GM12892 (cell line): ENCODE results near the gene IL32. TPM values are rescaled to one million over a fixed set of nuclear protein-coding genes. Genes with fewer than 3 reads are reported as not detected.

Experiments used
- DNase-seq: peaks from one replicate; pipeline ENCODE4 v3.0.0; 2011; ENCODE audit not compliant: insufficient read length
- FAIRE-seq: peaks from 2 replicates; lab custom pipeline; 2011; peaks lifted over from hg19 to GRCh38; lab: Jason Lieb, UNC
- POLR2A ChIP-seq: IDR thresholded peaks from 2 replicates; pipeline ENCODE4 v1.6.1; 2011; ENCODE audit warnings: low read depth, low read length, control low read depth
- POLR2AphosphoS5 ChIP-seq: IDR thresholded peaks from 2 replicates; pipeline ENCODE4 v1.6.1; 2011; ENCODE audit warnings: low read depth, low read length, control low read depth
- TAF1 ChIP-seq: IDR thresholded peaks from 2 replicates; pipeline ENCODE4 v1.6.1; 2011; ENCODE audit warnings: low read depth, mild to moderate bottlenecking, control low read depth, low read length, borderline replicate concordance
- polyA plus RNA-seq: library from polyadenylated mRNA; unstranded; fragments of >200 nt; gene quantifications from one replicate; pipeline ENCODE4 v1.2.1, GENCODE V29; 2012; ENCODE audit warnings: missing spikeins, inconsistent platforms; ENCODE audit not compliant: missing spikeins

The IL32 gene, protein sequence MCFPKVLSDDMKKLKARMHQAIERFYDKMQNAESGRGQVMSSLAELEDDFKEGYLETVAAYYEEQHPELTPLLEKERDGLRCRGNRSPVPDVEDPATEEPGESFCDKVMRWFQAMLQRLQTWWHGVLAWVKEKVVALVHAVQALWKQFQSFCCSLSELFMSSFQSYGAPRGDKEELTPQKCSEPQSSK
- polyA plus RNA-seq = 373 TPM

DNA sequence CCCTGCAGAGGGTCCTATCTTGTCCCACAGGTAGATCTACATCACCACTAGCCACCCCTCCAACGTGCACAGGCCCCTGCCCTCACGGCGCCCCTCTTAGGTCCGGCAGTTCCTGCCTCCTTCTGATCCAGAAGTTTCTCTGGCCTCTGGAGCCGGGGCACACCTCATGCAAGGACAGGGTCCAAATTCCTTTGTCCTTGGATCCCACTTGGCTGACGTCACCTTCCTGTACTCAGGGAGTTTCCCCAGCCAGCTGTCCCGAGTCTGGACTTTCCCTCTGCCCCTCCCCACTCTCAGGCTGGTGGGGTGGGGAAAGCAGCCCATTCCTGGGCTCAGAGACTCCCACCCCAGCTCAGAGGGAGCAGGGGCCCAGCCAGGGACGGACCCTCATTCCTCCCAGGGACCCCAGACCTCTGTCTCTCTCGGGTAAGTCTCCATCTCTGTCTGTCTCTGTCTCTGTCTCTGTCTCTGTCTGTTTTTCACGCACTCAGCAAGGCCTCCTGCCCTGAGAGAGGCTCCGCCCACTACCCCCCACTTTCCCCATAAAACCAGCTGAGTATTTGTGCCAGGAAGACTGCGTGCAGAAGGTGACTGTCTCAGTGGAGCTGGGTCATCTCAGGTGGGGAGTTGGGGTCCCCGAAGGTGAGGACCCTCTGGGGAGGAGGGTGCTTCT is at the start of gene IL32:
Gene IL32 (plus strand): TSS at position 572 of the 673 bp plus-strand sequence. CDS start 172 bp downstream, outside the sequence.
- TF ChIP-seq POLR2AphosphoS5 = no peak
- TF ChIP-seq TAF1 = no peak
- peak; percentile 61; the same call in 1 of the 2 replicates for TF ChIP-seq POLR2A
- DNase-seq (no peak), FAIRE-seq (peak; percentile 73)

DNA sequence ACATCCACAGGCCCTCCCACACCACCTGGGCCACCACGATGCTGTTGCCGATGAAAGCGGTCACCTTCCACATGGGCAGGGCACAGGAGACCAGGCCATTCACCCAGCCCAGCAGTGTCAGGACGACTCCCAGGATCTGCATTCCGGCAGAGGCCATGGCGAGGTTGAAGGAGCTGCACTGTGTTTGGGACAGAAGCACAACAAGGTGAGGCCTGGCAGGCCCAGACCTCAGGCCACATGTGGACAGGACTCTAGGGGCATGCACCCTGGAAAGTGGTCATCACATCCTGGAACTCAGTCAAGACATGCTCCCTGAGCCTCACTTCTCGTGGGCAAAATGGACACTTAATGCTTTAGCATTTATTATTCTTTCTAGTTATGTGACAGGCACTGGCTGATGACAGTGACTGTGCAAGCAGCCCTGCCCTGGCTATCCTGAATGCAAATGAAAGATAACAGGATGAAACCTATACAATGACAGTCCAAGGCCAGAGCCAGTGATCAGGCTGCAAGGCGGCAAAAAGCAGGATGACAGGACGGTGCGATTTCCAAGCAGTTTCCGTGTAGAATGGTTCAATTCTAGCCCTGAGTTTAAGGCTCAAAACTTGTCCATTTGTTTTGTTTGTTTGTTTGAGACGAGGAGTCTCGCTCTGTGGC is 49.4 kb upstream of the IL32 start:
- DNase-seq (no peak), FAIRE-seq (no peak)
- TF ChIP-seq POLR2A = no peak

DNA sequence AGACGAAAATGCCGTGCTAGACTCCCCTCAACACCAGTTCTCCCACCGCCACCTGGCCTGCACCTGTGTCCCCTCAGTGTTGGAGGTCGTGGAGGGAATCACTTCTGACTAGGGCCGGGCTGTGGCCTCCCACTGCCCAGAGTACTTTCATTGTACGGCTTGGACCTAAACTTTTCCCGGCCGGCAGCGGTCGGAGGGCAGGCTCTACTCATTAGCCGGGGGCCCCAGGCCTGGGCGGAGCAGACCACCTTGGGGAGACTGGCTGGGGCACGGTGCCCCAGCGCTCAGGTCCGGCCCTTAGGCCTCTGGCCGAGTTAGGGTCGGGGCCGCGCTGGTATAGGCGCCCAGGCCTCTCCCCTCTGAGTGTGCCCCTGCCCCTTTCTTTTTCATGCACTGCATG is 48.1 kb upstream of the IL32 start:
- TF ChIP-seq POLR2AphosphoS5 (no peak), TAF1 (no peak), POLR2A (no peak)
- FAIRE-seq = no peak
- DNase-seq = no peak

DNA sequence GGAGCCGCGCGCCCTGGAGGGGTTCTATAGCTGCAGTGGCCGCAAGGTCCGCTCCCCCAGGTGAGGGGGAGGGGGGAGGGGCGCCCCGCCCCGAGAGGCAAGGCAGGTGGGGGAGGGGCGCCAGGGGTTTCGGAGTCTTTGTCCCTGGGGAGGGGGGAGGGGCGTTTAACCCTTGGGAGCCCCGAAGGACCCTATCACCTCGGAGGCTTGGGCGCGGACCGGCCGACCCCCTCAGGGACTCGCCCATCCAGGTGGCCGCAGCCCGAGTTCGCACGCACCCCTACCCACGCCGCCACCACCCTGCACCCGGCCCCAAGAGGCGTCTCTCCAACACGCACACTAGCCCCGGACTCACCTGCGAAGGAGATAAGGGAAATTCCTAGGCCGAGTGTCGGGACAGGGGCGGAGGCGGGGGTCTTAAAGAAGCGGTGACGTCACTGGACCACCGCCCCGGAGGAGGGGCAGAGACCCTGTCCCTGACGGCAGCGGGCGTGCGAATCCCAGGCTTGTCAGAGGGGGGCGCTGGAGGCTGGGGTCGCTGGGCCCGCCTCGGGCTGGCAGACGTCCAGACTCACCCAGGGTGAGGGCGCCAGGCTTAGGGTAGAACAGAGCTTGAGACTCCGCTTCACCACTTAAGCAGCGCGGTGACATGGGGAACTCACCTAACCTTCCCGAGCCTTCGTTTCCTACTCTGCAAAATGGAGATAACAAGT is 47.5 kb upstream of the IL32 start, which contains the start of gene CLDN6:
Gene CLDN6 (minus strand): TSS at position 390 of the 713 bp plus-strand sequence. CDS start 2,162 bp downstream, outside the sequence.
- TF ChIP-seq POLR2AphosphoS5 (no peak), POLR2A (no peak), TAF1 (no peak)
- DNase-seq (no peak), FAIRE-seq (no peak)

DNA sequence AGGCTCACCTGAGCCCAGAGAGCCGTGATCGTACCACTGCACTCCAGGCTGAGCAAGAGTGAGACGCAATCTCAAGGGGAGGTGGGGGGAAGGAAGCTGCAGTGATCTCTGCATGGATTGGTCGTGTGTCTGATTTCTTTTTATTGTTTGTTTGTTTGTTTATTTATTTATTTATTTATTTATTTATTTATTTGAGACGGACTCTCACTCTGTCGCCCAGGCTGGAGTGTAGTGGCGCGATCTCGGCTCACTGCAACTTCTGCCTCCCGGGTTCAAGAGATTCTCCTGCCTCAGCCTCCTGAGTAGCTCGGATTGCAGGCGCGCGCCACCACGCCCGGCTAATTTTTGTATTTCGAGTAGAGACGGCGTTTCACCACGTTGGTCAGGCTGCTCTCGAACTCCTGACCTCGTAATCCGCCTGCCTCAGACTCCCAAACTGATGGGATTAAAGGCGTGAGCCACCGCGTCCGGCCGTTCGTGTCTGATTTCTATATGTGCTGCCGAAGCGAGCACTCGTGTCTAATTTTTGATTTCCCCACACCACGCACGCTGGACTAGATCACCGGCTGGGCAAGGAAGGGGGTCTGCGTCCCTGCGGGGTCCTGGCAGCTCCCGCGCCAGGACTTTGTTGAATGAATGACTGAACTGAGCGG is 45.7 kb upstream of the IL32 start:
- FAIRE-seq (no peak), DNase-seq (no peak)
- TF ChIP-seq POLR2AphosphoS5 (no peak), TAF1 (no peak), POLR2A (no peak)

GRCh38 chr16:3020247-3020603 is 45.2 kb upstream of the IL32 start, which contains the start of gene TNFRSF12A:
Gene TNFRSF12A, plus strand, starts transcription at chr16:3020368. Its CDS starts 30 bp downstream, at chr16:3020398.
- TF ChIP-seq TAF1 = 0 out of 2 replicates have a peak, but pooled peaks have one; percentile 57
- no peak for TF ChIP-seq POLR2AphosphoS5
- peak; percentile 56; the same call in 1 of the 2 replicates for TF ChIP-seq POLR2A
- FAIRE-seq (peak; percentile 81), DNase-seq (peak; percentile 88)

DNA sequence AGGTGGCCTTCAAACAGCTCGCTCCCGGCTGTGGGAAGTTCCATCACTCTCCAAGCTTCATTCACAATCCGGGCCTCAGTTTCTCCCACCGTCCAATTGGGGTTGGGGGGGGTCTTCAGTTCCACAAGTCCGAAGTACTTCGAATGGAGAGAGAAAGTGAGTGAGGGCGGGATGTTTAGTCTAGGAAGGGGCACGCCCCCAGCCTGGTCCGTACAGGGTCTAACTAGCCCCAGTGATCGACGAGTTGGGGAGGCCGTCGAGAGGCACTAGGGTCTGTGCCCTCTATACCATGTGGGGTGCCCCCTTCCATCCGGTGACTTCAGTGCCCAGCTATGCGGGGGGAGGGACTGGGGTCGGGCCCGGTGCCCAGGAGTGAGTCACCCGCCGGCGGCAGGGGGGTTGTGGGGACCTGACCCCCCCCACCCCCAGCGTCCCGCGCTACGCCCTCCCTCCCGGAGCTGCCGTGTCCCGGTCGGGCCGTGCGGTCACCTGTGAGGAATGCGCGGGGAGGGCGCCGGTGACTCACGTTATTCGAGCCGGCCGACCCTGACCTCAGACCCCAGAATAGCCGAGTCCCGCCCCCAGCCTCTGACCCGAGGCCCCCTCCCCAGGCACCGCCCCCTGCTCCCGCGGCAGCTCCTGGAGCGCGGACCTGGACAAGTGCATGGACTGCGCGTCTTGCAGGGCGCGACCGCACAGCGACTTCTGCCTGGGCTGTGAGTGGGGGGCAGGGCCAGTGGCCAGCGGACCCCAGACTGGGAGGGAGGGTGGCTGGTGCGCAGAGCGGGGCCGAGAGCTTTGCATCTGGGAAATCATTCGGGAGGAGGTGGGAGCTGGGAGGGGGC is 44.6 kb upstream of the IL32 start:
- FAIRE-seq = no peak
- no peak for TF ChIP-seq POLR2A
- no peak for TF ChIP-seq TAF1
- no peak for TF ChIP-seq POLR2AphosphoS5
- no peak for DNase-seq

GRCh38 chr16:3021449-3022207 is 43.8 kb upstream of the IL32 start:
- DNase-seq (no peak), FAIRE-seq (peak; percentile 91)
- no peak for TF ChIP-seq TAF1
- no peak for TF ChIP-seq POLR2A
- no peak for TF ChIP-seq POLR2AphosphoS5

- no peak for DNase-seq
- TF ChIP-seq POLR2A (no peak), POLR2AphosphoS5 (no peak), TAF1 (no peak)
- peak; percentile 58 for FAIRE-seq
Measured at GRCh38 chr16:3022208-3022683, 43.2 kb upstream of the IL32 start.
